ENCODE results near the gene EXOC6B. TPM values are rescaled to one million over a fixed set of nuclear protein-coding genes. Genes with fewer than 3 reads are reported as not detected.
A peak's percentile ranks its signal among the peaks of the same experiment; 100 is the strongest.

EXOC6B gene
- total RNA-seq, 1 donor from 2014 or later = 37.4 TPM

- no peak for DNase-seq (ENCODE audit: low spot score)
Measured at GRCh38 chr2:72150861-72151356, 674.9 kb downstream of the EXOC6B start.

GRCh38 chr2:72150157-72150860, 675.5 kb downstream of the EXOC6B start:
- peak; percentile 90 for DNase-seq (ENCODE audit: low spot score)

GRCh38 chr2:72149556-72150156, 676.2 kb downstream of the EXOC6B start:
- DNase-seq (ENCODE audit: low spot score) = no peak

- peak; percentile 90 for DNase-seq (ENCODE audit: low spot score)
Measured at GRCh38 chr2:72148837-72149555, 676.8 kb downstream of the EXOC6B start.

GRCh38 chr2:72148003-72148836, 677.6 kb downstream of the EXOC6B start:
- DNase-seq (ENCODE audit: low spot score) = peak; percentile 86

- peak; percentile 88 for DNase-seq (ENCODE audit: low spot score)
Measured at GRCh38 chr2:72147303-72147971, 678.4 kb downstream of the EXOC6B start, which contains the start of gene CYP26B1. Gene CYP26B1, minus strand, starts transcription at chr2:72147862. Its CDS starts 28 bp downstream, at chr2:72147834.

- DNase-seq (ENCODE audit: low spot score) = peak; percentile 87
Measured at GRCh38 chr2:72146347-72147302, 679.2 kb downstream of the EXOC6B start.

- DNase-seq (ENCODE audit: low spot score) = peak; percentile 82
Measured at GRCh38 chr2:72145658-72146329, 680.0 kb downstream of the EXOC6B start.

GRCh38 chr2:72145289-72145657, 680.6 kb downstream of the EXOC6B start:
- DNase-seq (ENCODE audit: low spot score) = peak; percentile 89

- peak; percentile 89 for DNase-seq (ENCODE audit: low spot score)
Measured at GRCh38 chr2:72144632-72145288, 681.1 kb downstream of the EXOC6B start.

- DNase-seq (ENCODE audit: low spot score) = no peak
Measured at GRCh38 chr2:72144274-72144631, 681.6 kb downstream of the EXOC6B start.

- peak; percentile 89 for DNase-seq (ENCODE audit: low spot score)
Measured at GRCh38 chr2:72143441-72144273, 682.2 kb downstream of the EXOC6B start.

- peak; percentile 93 for DNase-seq (ENCODE audit: low spot score)
Measured at GRCh38 chr2:72142570-72143440, 683.0 kb downstream of the EXOC6B start.

GRCh38 chr2:72141881-72142451, 683.9 kb downstream of the EXOC6B start:
- peak; percentile 76 for DNase-seq (ENCODE audit: low spot score)

GRCh38 chr2:72141032-72141645, 684.7 kb downstream of the EXOC6B start:
- peak; percentile 75 for DNase-seq (ENCODE audit: low spot score)

GRCh38 chr2:72140621-72140960, 685.2 kb downstream of the EXOC6B start:
- DNase-seq (ENCODE audit: low spot score) = peak; percentile 41
